Muscle of back (tissue), 11 donors: ENCODE measurements around the gene COLEC11. TPM values are rescaled to one million over a fixed set of nuclear protein-coding genes. Genes with fewer than 3 reads are reported as not detected.

Experiments
- DNase-seq, 3 donors: peaks; one replicate each; pipeline versions ENCODE4 v3.0.0 to v3.0.0-alpha.2; 2013
- polyA plus RNA-seq, 10 donors: library from polyadenylated mRNA; unstranded; fragments of 120-200 nt; gene quantifications; one replicate each; pipeline ENCODE4 v1.2.1, GENCODE V29; 2013; ENCODE audit not compliant: insufficient read length in 10 of 10

The COLEC11 gene
- polyA plus RNA-seq, 10 donors: 0.26 to 1.4 (median 0.49) TPM; not detected in 2

DNA sequence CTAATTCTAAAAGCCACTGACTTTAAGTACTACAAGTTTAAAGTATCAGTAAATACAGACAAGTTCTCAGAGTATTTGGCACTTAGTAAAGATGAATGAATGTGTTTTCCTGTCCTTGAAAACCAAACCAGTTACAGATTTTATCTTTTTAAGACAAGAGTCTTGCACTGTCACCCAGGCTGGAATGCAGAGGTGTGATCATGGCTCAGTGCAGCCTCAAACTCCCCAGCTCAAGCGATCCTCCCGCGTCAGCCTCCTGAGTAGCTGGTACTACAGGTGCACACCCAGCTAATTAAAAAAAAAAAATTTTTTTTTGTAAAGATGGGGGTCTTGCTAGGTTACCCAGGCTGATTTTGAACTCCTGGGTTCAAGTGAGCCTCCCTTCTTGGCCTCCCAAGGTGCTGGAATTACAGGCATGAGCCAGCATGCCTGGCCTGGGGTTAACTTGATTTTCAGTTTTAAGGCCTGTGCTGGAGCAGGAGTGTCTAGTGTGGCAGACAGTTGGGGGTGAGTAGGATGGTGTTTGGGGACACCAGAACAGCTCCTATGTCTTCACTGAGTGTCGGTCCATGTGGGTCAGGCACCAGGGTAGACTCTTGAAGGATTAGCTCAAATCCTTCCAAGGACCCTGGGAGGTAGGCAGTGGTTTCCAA, 10.2 kb upstream of the COLEC11 start:
- DNase-seq: no peak

DNA sequence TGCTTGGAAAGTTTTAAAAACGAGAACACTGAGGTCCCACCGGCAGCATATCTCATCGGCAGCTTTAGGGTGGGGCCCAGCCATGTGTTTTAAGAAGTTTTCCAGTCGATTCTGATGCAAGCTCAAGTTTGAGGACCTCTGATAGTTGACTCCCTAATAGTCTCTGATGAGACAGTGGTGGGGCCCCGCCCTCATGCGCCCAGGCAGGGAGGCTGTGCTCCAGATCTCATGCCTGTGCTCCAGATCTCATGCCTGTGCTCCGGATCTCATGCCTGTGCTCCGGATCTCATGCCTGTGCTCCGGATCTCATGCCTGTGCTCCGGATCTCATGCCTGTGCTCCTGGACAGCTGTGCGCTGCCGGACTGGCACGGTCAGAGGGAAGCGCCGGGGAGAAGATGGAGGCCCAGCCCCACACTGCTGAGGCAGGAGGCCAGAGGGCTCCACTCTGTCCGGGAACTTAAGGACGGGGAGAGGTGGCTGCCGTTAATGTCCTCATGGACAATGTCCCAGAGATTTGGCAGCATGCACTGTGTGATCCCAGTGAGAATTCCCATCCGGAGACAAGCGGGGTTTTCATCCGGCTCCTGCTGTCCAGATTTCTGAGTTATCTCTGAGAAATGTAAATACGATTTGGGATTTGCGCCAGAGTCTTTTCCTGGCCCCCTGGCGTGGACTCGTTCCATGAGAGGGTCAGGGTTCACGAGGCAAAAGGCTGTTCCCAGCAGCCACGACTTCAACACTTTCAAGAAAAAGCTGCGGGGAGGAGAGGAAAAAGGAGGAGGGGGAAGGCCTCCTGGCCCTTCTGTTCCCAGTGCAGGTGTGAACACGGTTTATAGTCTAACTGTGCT, 9.4 kb upstream of the COLEC11 start:
- DNase-seq: peak; percentile 43 to 85 (median 72)

GRCh38 chr2:3586220-3586619, 8.7 kb upstream of the COLEC11 start:
- no peak for DNase-seq

DNA sequence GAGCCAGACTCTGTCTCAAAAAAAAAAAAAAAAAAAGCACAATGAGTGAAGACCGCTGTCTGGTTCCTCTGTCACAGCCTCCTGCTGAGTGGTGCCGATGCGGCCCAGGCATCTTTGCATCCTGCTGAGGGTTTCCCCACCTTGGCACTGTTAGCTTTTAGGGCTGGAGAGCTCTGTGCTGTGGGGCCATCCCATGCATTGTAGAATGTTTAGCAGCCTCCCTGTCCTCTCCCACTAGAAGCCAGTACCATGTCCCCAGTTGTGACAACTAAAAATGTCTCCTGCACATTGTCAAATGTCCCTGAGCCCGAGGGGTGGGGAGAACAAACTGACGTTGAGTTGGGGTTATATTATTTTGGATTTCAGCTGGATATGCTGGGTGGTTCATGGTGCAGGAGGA, 7.9 kb upstream of the COLEC11 start:
- no peak for DNase-seq

DNA sequence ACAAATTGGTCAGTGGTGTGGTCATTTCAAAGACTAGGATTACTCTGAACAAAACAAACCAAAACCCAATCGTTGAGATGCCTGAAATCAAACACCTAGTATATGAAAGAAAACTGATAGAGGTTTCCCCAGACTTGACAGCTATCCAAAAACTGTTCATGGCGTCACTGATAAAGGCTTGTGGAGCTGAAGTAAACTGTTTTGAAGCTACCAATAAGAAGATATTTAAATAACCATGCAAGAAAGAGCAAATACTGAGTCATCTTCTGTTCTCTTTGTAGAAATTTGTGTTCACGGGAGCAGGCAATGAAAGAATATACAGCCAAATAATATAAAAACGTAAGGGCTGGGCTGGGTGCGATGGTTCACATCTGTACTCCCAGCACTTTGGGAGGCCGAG, 7.5 kb upstream of the COLEC11 start:
- no peak for DNase-seq

DNA sequence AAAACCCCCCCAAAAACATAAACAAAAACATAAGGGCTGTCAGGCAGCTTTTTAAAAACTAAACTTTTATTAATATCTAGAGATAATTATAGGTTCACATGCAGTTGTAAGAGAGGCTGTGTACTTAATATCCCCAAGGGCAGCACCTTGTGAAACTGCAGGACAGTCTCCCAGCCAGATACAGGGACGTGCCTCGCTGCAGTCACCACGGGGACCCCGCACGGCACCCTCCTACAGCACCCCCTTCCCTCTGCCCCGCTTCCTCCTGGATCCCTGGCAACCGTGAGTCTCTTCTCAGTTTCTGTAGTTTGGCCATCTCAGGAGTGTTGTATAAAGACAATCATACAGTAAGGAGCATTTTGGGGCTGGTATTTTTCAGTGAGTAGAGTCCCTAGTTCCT, 6.8 kb upstream of the COLEC11 start:
- no peak for DNase-seq

DNA sequence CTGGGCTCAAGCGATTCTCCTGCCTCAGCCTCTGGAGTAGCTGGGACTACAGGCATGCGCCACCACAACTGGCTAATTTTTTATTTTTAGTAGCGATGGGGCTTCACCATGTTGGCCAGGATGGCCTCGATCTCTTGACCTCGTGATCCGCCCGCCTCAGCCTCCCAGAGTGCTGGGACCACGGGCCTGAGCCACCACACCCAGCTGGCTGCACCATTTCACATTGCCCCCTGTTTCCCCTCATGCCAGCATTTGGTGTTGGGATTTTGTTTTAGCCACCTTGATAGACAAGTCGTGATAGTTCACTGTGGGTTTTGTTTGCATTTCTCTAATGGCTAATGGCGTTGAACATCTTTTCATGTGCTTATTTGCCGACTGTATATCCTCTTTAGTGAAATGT, 5.8 kb upstream of the COLEC11 start:
- DNase-seq: no peak

GRCh38 chr2:3595404-3595803, 492 bp downstream of the COLEC11 start:
- no peak for DNase-seq

DNA sequence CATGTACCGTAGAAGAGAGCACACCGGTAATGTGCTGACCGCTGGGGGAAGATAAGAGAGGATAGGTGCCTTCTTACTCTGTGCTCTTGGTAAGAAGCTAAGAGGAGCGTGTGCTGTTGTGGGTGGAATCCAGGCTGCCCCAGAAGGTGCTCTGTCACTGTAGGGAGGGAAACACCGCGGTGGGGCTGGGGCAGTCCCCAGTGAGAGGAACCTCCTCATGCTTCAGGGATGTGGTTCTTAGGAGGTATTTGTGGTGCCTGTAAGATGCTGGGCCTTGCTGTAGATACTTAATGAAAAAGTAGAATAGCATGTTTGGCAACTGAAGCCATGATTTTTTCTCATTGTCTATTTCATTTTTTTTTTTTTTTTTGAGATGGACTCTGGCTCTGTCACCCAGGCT, 1.1 kb downstream of the COLEC11 start:
- no peak for DNase-seq

DNA sequence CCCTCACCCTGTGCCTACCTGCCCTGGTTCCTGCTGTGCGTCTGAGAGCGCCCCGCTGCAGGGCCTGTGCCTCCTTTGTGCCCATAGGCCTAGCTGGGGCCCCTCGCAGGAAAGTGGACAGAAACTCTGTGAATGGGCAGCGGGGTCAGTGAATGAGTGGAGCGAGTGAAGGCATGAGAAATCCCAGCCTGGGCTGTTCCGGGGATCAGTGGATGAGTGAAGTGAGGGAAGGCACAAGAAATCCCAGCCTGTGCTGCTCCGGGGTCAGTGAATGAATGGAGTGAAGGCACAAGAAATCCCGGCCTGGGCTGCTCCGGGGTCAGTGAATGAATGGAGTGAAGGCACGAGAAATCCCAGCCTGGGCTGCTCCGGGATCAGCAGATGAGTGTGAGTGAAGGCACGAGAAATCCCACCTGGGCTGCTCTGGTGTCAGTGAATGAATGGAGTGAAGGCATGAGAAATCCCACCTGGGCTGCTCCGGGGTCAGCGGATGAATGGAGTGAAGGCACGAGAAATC, 2.0 kb downstream of the COLEC11 start:
- no peak for DNase-seq

DNA sequence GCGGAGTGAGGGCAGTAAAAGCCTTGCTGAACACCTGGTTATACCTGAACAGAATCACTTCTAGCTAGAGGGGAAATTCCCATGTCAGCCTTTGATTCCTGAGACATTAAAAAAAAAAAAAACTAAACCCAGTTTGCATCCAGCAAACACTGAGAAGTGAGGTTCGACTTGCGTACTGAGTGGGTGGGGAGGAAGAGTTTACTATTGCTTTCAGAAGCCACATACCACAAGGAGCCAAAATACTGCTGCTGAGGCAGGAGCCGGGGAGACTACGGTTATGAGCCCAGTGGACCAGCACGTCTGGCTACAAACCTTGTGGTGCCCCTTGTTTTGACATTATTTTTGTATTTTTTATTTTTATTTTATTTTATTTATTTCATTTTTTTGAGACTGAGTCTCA, 2.7 kb downstream of the COLEC11 start:
- DNase-seq: no peak

DNA sequence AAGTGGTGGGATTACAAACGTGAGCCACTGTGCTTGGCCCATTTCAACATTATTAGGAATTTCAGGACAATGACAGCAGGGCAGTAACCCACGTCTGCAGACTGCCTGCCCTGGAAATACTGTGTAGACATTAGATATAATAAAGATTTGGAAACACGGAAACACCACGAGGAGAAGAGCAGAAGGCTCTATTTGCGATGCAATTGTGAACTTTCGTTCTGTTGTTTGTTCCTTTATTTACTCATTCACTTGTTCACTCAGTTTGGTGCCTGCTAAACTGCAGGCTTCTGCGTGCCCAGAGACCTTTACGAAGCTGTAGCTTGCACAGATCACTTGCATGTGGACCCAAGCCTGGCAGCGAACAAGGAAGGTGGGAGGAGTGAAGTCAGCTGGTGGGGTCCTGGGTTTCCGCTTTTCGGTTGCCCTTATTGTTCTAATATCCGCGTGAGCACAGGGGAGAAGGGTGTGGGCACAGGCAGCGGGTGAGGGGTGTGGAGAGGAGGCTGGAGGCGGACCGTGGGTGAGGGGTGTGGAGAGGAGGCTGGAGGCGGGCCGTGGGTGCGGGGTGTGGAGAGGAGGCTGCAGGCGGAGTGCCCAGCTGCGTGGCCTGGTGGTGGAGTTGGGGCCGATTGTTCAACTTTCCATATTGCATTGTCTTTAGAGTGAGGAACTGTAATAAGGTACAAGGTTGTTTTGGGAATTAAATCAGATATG, 3.4 kb downstream of the COLEC11 start:
- no peak for DNase-seq

DNA sequence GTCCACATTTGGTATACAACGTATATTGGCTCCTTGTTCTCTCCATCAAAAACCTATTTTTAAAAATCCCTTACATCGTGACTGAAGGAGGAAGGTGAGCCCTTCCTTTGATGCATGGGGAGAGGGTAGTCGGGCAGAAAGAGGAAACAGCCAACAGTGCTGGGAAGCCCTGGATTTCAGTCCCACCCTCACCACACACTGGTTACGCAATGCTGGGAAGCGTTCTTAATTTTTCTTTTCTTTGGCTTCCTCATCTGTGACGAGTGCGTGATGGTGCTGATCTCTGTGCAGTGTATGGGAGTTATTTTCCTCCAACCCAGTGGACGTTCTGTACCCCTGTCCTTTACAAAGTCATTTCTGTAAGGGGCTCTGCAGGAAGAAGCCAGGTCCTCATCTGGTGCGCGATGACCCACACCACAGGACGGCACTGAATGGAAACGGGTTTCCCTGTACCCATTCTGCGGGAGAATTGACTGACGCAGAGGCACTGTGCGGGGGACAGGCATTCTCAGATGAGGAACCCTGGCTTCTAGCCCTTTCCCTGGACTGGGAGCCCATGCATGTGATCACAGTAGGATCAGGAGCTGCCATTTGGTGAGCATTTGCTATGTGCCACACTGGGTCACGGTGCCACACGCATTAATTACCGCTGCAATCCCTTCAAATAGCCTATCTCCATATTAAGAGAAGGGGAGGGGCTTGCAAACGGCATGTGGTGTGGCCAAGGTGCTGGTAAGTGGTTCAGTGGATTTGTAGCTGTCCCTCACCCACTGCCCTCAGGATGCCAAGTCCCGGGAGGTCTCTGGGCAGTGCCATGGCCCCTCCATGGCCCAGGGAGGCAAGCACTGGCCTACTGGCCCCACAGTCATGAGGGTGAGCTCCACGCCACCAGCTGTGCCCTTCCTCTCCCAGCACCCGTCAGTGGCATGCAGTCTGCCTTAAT, 4.3 kb downstream of the COLEC11 start:
- DNase-seq: no peak

- no peak for DNase-seq
Measured at GRCh38 chr2:3600256-3600855, 5.4 kb downstream of the COLEC11 start.

DNA sequence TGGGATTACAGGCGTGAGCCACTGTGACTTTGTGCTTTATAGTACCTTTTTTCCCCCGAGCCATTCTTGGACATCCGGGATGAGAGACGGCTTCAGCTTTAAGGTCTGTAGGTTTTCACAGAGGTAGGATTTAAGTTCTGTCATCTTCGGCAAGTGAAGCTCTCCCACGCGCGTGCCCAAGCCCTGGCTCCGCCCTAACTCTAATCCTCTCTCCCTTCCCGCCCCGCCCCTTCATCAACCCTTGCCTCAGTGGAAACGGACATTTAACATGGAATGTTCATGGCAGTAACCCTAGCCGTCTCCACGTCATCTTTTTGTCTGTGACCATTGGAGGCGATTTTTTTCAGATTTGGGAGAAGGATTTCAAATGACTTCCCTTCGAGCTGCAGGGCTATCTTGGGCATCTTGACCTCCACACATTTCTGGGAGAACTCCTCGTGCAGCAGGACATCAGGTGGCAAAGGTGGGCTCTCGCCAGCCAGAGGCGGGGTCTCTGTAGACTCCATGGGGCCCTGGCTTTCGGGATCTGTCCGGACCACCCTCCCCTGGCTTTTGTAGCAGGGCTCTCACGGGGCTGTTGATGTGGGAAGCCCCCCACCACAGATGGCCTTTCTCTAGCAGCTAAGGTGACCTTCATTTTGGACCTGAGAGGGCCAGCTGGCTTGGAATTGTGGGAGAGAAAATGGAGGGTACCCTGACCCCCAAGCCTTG, 6.8 kb downstream of the COLEC11 start:
- DNase-seq: no peak

GRCh38 chr2:3602553-3603339, 7.8 kb downstream of the COLEC11 start:
- no peak for DNase-seq

DNA sequence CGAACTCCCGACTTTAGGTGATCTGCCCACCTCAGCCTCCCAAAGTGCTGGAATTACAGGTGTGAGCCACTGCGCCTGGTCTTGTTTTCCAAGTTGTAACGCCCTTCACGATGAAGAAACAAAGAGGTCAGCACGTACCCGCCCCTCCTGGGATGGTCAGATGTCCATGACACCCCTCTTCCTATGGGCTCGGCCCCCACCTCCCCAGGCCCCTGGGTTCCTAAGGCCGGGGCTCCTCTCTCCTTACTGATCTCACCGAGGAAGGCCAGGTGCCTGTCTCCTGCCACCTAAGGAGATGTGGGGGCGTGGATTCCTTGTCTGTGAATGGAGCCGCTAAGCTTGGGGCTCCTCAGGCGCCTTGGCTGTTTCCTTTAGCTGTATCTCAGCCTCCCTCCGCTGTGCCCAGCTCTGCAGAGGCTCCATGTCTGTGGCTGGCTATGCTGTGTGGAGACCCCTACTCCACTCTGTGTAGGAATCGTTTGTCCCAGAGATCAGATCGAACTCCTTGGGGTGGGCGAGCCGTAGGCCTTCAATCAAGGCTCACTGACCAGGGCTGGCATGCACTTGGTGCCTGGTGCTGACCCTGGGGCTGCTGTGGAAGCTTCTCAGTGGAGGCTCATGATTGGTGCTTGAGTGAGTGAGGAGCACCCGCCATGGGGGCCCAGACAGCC, 8.8 kb downstream of the COLEC11 start:
- DNase-seq: no peak

DNA sequence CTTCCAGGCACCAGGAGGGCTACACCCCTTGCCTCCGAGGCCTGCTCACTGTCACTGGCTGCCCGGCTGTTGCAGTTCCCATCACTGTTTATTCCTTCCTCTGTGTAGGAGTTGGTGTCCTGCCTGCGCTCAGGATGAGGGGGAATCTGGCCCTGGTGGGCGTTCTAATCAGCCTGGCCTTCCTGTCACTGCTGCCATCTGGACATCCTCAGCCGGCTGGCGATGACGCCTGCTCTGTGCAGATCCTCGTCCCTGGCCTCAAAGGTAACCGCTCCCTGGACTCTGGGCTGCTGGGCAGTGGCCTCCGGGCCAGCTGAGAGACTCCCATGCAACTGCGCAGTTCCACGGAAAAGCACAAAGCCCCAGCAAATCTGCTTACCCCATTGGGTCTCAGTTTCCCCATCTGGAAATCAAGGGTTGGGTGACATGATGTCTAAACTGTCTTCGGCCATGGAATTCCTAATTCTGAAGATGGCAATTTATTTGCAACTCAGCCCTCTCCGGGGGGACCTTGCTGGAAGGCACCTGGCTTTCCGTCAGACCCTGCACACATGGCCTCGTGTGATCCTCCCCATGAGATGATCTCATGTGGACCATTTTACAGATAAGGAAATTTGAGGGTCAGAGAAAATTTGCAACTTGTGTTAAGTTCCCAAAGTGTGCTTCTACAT, 9.4 kb downstream of the COLEC11 start:
- DNase-seq: no peak
